Dedifferentiated amniotic fluid mesenchymal stem cell (primary cell): ENCODE results near the gene ANXA2.
"Not testable (repeated sequence)": the region's sequence is repeated elsewhere in the genome, so short reads cannot be mapped to it uniquely, and the experiment has no call there.

ENCODE experiments used
- DNase-seq: peaks from one replicate; pipeline ENCODE4 v3.0.0-alpha.2; 2016; ENCODE audit errors: extremely low spot score

The ANXA2 gene

DNA sequence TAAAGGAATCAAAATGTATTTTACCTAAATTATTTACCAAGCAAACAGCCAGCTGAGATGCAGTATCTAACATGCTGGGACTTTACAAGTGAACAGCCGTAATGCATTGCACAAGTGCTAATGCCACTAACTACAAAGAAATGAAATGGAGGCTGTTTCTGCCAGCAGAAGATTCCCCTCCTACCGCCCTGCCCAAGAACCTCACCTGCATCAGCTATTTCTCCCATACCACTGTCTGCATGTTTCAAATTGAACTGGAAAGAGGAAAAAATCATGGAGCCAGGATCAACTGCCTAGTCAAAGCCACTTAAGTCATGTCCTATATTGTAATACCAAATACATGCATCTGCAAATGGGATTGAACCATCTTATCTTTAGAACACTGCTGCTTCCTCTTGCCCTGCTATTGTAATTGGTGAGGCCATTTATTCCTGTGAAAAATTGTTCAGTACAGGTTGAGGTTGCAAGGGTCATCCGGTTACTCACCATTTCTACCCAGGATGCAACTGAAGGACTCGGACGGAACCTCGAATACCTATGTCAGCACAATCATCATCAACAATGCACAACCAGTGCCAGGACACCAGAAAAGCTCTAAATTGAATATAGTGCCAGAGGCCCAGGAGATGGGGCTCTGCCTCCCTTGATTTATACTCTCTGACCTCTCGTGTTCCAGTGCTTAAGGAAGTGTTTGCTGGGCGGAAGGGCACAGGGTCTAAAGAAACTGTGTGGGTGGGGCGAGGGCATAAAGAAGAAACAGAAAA lies 27.5 kb downstream of the ANXA2 start:
- no peak for DNase-seq

DNA sequence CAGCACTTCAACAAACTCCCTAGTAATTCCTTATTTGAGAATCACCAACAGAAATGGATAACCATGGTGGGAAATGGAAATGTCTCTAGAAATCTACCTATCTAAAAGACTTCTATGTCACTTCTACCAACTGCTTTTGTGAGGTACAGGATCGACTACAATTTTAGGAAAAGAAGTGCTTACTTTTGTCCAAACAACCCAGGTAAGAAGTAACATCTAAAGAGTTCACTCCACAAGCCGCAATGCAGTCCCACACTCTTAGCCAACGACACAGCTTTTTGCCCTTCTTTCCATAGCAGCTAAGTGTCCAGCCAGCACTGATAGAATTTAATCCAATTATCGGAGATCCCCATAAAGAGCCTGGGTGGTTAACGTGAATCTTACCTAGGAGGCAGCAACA lies 28.1 kb downstream of the ANXA2 start:
- DNase-seq: no peak

DNA sequence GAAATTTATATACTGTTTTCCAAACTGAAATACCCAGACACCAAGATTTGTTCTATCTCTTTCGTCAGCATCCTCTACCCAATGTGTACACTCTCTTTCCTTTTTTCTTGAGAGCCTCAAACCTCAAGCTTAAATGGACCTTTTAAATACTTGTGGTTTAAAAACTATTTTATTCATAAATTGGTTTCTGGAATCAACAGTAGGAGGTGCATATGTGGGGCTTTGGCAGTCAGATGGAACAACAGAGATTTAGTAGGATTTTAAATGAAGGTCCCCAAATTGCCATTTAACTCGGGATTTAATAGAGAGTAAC lies 33.2 kb downstream of the ANXA2 start:
- DNase-seq: no peak

DNA sequence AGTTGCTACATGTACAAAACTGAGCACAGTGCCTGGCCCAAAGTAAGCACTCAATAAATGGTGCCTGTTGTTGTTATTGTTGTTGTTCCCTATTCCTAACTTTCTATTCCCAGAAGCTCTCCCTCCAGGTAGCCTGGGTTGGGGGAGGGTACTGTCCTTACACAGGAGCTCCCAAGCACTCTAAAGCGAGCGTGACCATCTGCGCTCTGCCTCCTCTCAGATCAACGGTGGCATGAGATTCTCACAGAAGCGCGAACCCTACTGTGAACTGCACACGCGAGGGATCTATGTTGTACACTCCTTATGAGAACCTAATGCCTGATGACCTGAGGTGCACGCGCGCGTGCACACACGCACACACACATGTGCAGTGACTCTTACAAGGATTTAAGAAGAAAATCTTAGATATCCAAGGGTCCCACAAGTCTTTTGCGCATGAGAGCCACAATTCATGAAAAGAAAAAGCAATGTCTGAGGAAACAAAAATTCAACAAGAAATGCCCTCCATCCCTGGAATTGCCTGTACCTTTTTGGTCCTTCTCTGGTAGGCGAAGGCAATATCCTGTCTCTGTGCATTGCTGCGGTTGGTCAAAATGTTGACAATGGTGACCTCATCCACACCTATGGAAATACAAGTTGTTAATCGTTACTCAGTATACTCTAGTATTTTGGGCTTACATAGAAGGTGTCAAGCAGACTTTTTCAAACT lies 33.7 kb downstream of the ANXA2 start:
- no peak for DNase-seq

DNA sequence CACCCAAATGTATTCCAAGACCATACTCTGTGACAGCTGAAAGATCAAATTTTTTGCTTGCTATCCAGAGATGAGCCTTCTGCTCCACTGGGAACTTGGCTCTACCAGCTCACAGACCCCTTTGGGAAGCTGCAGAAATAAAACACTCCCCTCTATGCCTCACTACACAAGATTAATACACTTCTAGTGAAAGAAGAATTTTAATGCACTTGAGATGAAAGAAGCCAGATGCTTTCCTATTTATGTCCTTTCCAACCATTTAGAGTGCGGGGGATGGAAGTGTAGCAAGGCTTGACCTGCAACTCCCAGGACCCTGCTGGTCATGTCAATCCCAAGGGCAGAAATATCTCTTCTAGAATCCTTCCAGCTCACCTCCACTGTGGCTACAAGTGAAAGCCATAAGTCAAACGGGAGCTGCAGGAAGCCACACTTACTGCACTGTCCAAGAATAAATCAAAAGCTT lies 34.7 kb downstream of the ANXA2 start:
- no peak for DNase-seq

DNA sequence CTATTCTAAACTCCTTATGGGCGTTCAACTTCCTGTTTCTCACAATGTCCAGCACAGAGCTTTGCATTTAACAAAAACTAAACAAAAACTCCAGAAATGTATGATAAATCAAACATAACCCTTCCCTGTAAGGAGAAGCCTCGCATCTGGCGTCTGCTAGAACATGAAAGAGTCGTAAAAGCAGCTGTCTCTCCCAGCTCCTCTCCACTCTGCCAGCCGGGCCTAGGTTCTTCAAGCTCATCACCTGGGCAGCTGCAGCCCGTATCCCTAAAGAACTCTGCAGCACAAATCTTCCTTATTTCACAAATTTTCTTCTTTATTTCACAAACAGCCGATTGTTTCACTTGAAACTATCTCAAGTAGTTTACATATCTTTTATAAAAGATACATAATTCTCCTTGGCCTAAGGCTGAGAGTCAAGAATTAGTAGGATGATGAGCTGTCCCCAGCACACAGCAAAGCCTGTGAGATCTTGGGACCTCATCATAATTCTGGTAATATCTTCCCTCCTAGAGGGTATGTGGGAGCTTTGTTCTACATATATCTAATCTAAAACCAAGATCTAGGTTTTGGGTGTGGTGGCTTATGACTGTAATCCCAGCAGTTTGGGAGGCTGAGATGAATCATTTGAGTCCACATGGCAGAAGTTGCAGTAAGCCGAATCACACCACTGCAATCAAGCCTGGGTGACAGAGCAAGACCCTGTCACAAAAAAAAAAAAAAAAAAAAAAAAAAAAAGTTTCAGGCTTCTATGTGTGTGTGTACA lies 35.3 kb downstream of the ANXA2 start:
- peak; percentile 80 for DNase-seq

DNA sequence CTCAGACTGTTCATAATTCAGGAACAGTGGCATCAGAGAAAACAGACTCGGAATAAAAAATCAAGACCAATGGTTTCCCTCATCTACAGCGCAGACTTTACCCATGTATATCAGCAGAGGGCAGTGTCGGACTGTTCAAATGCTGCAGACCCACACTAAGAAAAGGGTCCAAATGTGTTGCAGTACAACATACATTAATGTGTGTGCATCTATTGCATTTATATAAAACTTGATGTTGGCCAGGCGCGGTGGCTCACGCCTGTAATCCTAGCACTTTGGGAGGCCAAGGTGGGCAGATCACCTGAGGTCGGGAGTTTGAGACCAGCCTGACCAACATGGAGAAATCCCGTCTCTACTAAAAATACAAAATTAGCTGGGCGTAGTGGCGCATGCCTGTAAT lies 38.0 kb downstream of the ANXA2 start:
- DNase-seq: not testable (repeated sequence)

DNA sequence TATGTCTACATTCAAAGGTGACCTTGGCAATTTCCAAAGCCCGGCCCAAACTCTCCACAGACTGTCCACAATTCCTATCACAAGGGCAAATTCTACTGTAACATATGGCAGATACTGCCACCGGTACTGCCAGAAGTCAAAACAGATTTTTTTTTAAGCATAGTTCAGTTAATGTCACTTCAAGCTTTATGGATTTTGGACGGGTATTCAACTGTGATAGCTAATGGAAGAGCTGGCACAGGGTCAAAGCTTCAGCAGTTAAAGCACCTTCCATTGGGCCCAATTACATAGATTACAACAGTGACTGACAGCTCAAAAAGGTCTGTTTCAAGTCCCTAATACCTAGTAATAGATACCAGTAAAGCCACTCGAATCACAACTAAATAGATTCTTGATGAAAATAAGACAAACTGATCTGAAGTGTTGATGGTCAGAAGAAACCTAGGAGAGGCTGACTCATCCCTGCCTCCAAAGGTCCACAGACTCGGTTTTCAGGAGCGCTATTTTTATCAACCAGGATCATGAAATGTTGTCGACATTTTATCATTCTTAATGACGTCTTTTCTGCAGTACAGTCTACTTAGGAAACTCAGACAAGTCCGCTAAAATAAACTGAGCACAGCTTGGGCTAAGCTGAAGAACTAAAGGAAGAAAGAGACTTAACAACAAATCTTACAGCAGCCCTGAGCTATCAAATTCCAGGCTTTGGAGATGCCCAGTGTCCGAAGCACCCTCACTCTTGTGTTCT lies 38.7 kb downstream of the ANXA2 start:
- DNase-seq: peak; percentile 47

DNA sequence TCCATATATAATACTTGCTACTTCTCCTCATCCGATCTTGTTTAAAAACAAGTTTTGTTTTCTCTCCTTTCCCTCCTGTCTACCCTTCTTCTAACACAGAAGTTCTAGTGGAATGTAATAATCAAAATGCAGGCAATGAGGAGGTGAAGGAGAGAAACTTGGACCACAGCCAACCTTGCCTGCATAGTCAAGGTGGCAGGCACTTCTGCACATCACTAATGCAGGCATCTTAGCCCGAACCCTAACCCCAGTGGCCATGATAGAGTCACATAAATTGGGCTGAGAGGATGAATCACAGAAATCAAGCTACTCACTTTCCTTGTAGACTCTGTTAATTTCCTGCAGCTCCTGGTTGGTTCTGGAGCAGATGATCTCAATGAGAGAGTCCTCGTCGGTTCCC lies 41.0 kb downstream of the ANXA2 start:
- DNase-seq: no peak

DNA sequence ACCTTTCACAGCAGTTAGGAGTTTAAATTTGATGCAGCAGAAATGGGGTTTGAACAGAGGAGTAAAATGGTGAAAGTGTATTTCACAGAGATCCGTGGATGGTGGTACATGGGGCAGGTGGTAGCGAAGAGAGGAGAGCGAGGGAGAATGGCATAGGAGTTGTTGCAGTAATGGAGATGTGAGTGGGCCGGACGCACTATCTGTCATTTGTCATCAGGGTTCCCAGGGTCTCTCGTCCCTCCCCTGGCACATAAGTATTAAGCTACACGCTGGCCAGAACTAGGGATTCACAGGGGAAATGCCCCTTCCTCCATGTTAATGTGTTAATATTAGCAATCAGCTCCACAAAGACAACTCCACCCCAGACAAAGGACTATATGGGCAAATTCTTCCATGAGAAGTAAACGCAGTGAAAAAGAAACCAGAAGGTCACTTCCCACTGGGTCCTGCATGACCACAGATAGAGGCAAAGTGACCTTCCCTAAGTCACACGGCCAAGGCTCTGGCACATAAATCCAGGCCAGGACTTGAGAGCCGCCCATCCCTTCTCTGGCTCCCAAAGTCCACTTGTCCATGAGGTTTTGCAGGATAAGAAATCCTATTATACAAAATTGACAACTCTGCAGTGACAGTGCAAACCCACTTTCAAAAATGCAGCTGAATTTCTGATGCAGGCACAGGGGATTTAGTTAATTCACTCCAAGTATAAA lies 42.5 kb downstream of the ANXA2 start:
- DNase-seq: no peak

DNA sequence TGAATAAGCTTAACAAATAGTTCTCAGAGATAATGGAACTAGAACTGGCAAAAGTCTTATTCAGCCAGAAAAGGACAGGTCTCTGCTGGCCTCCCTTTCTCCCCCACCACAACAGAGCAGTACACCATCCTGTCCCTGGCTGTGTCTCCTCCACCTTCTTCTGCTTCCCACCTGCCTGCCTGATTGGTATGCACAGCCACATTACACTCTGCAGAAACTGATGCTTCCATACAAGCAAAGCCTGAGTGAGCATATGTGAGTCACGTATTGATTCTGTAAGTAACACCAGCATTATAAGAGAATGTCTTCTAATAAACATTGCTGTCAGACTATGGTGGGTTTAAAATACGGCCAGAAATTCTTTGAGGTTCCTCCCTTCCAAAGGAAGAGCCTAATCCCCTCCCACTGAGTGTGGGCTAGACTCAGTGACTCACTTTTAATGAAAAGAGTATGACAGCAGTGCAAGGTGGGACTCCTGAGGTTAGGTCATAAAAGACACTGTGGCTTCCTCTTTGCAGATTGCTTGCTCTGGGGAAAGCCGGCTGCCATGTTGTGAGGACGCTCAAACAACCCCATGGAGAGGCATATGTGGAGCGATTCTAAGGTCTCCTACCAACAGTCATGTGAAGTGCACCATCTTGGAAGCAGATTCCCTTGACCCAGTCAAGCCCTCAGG lies 44.4 kb downstream of the ANXA2 start:
- DNase-seq: no peak

DNA sequence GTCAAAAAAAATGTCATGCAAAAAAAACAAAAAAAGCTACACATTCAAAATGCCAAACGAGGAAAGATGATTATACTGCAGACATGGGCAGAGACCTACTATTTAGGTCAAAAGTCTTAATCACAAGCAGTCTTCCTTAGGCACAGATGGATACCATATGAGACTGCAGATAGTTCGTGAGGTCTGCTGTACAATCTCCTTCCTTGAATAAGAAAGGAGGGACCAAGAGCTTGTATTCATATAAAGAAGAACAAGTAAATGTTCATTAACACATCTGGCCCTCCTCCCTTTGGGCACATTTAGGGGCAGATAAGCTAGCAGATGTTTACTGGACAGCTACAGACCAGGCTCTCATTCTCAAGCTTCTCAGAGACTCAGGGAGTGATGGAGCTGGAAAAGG lies 45.3 kb downstream of the ANXA2 start:
- no peak for DNase-seq

DNA sequence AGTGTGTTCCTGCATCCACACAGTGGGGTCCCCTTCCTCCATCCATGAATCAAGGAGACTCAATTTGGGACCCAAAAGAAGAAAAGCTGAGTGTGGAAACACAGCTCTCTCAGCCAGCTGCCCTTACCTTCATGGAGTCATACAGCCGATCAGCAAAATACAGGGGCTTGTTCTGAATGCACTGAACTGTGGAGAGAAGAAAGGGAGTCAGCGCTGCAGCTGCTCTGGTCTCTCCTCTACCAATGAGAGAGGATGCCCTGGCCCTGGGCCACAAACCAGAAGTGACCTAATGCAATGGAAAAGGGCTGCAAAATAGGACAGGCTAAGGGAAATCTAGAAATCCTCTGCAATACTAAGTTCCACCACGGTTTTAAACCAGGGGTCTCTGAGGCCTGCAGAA lies 46.7 kb downstream of the ANXA2 start:
- no peak for DNase-seq

DNA sequence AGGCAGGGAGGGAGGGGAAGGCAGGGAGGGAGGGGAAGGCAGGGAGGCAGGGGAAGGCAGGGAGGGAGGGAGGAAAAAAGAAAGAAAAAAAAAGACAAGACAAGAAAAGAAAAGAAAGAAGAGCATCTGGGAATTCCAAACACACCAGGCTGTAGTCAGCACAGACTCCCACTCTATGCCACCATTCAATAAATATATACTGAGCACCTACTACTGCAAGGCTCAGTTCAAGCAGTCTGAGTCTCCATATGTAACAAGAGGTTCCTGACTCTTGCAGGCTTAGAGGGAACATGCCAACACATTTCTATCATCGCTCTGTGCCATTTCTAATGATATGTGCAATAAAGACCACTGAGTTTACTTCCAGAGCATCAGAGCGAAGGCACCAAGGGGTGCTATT lies 47.7 kb downstream of the ANXA2 start:
- no peak for DNase-seq

DNA sequence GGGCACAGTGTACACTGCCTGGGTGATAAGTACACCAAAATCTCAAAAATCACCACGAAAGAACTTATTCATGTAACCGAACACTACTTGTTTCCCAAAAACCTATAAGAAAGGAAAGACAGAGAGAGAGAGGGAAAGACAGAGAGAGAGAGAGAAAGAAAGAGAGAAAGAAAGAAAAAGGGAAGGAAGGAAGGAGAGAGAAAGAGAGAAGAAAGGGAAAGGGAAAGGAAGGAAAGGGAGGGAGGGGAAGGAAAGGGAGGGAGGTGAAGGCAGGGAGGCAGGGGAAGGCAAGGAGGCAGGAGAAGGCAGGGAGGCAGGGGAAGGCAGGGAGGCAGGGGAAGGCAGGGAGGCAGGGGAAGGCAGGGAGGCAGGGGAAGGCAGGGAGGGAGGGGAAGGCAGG lies 48.2 kb downstream of the ANXA2 start:
- DNase-seq: no peak

DNA sequence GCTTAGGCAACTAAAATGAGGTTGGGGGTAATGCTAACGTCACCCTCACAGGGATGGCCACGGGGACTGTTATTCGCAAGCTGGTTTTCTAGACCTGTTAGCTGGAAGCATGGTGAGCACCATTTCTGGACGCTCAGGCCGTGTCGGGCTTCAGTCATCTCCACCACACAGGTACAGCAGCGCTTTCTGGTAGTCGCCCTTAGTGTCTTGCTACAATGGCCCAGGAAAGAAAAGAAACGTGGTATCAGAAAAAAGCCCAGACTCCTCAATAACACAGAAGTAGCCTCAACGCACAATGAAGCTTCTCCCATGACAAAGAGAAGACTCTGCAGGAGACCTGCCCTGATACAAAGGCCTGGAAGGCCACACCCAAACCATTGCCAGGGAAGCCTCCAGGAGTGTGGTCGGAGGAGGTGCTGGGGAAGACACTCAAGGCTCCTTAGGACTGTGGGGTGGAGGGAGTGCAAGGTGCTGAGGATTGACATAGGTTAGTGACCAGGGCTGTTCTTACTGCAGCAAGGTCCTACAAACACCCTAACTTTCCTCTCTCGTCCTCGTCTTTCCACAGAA lies 50.2 kb downstream of the ANXA2 start:
- no peak for DNase-seq

DNA sequence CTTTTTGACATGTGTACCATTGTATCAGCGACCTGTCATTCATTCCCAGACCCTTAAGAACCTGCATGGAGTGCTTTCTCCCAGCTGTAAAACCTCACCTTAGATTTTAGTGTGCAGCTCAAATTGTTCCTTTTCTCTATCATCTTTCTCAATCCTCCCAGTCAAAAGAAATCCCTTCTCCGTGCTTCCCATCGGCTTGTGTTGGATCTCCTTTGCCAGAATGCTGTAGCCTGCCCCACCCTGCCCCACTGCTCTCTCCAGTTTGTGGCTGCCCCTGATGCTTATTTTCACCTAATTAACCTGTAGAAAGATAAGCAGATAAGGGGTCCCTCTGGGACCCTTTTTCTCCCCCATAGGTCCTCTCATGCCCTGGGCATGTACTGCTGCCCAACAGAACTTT lies 51.1 kb downstream of the ANXA2 start:
- no peak for DNase-seq

DNA sequence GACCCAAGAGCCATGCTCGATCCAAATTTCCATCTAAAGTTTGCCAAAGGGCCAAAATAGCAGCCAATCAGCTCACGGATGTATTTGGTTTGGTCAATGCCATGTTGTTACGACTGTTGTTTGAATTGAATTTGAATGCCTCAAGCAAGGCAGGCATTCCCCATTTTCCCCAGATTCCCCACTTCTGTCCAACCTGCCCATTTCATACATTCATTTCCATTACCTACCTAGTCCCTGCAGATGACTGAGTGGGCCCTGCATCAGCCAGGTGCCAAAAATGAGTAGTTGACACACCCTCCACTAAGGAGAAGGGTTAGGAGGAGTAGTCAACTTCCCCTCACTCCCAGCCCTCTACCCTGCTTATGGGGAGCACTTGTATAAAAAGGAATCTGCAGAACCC lies 51.7 kb downstream of the ANXA2 start:
- no peak for DNase-seq

DNA sequence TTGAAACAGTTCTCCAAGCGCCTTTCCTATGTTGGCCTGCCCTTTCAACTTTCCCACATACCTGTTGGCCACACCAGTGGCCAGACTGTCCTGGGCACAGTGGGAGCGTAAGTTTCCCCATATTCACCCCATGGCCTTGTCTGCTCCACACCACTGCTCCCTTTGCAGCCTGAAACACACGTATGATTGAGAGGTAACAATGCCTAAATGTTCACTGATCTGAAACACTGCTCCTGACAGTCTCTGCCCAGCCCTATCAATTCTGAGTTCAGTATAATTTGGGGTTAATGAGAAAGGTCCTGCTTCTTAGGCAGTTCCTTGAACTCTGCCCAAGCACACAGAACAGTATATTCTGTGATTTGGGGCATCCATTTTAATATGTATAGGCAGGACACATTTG lies 52.2 kb downstream of the ANXA2 start:
- DNase-seq: no peak

DNA sequence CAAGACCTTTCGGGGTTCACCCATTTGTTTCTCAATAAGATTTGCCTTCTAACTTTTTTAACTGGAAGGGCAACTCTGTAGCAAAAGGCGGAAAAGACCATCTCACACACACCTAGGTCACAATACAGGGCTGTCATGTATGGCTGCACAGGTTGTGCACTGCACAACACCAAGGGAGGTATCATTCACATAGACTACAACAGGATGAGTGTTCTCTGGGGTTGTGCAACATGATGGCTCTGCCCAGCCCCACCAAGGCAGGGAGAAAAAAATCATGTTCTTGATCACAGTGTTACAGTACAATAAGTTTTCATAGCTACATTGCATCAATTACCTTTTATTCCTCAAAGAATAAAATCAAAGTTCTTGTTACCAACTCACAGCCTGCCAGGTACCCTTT lies 52.8 kb downstream of the ANXA2 start:
- DNase-seq: no peak

DNA sequence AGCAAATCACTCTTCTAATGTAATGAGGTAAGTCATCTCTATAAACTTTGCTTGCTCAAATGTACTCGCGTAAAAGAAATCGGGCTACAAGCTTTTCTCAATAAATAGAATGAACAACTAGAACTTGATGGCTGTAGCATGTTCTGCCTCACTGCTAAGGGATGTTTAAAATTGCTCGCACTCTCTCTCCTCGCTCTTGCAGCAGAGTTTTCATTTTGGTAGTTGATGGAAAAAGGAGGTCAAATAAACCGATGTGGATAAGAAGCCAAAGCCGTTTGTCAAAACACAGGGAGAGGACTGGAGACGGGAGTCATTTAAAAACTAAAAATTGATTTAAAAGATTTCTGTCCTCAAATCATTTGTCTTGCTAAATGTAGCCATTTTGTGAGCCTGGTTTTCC lies 53.3 kb downstream of the ANXA2 start:
- DNase-seq: no peak
